HCEC 1CT (cell line): ENCODE results near the gene PTPRN2.
"Not testable (repeated sequence)": the region's sequence is repeated elsewhere in the genome, so short reads cannot be mapped to it uniquely, and the experiment has no call there.

Experiments
- DNase-seq: peaks from one replicate; pipeline ENCODE4 v3.0.0-alpha.2; 2017

The PTPRN2 gene

DNA sequence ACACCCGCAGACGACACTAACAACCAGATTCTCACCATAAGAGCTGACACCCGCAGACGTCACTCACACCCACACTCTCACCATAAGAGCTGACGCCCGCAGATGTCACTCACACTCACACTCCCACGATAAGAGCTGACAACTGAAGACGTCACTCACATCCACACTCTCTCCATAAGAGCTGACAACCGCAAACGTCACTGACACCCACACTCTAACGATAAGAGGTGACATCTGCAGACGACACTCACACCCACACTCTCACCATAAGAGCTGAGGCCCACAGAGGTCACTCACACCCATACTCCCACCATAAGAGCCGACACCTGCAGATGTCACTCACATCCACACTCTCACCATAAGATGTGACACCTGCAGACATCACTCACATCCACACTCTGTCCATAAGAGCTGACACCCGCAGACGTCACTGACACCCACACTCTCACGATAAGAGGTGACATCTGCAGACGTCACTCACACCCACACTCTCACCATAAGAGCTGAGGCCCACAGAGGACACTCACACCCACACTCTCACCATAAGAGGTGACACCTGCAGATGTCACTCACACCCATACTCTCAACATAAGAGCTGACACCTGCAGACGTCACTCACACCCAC, 255.7 kb downstream of the PTPRN2 start:
- DNase-seq, result not testable (repeated sequence)

DNA sequence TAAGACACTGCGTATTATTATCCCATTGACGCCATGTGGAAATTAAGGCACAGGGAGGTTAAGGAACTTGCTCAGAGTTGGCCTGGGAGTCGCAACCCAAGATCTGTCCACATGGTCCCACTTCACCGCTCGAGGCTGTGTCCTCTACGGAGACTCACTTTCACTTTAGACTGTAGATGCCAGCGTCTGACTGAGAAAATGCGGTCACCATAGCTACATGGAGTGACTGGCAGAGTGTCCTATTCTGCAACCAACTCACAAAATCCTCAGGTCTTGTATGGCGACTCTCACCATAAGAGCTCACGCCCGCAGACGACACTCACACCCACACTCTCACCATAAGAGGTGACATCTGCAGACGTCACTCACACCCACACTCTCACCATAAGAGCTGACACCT, 257.9 kb downstream of the PTPRN2 start:
- DNase-seq, result no peak

DNA sequence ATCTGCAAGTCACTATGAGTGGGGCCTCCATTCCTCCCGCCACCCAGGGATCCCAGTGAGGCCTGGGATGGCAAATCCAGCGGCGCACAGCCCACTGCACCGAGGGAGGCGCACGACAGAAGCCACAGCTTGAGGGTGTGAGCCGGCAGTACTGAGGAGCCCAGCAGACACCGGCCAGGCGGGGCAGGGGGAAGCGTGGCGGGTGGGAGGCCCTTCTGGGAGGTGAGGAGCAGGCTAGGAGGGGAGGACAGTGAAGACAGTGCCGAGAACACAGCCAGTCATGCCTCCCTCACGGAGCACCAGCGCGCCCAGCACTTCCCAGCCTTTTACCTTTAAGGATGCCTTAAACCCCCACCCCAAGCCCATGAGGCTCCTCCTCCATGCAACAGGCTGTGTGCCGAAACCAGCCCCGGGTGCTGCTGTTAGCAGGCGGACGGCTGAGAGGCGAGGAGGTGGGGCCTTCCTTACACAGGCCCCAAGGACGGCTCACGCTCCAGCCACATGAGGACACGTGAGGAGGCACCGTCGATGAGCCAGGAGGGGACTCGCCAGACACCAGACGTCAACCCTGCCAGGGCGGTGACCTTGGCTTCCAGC, 258.5 kb downstream of the PTPRN2 start:
- no peak for DNase-seq

DNA sequence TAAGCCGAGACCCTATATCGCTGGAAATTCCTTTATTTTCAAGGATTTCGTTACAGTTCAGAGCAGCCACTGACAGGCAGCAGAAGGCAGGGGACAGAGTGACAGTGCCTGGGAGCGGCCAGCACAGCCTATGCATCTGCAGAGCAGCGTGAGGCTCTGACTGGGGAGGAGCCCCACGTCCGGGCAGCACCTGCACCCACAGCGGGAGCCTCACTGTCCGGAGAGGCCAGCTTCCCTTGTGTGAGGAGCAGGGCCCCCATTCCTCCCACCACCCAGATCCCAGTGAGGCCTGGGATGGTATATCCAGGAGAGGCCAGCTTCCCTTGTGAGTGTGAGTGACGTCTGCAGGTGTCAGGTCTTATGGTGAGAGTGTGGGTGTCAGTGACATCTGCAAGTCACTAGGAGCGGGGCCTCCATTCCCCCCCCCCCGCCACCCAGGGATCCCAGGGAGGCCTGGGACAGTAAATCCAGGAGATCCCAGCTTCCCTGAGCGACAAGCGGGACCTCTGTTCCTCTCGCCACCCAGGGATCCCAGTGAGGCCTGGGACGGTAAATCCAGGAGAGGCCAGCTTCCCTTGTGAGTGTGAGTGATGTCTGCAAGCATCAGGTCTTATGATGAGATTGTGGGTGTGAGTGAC, 259.1 kb downstream of the PTPRN2 start:
- DNase-seq, result no peak

DNA sequence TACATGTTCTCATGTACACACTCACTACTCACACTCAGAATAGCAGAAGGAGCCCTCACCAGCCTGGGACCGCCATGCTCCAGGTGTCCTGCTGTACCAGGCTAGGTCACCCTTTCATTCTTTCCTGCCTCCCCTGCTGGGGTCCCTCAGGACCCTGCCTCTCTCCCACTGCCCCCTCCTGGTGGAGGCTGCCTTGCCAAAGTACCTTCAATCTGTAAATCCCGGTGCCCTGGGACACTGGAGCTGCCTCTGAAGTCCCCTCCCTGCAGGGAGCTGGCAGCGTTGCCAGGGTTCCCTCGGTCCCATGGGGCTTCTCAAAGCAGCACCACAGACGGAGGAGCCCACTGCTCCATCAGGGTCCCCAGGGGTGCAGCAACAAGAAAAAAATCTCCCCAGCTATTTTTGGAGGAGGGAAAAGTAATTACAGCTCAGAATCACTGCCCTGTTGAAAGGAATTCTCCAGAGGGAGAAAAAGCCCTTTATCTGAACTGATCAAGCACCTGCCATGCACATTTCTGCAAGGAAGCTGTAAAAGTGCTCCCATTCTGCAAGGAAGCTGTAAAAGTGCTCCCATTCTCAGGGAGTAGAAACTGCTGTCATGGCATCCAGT, 259.9 kb downstream of the PTPRN2 start:
- no peak for DNase-seq

DNA sequence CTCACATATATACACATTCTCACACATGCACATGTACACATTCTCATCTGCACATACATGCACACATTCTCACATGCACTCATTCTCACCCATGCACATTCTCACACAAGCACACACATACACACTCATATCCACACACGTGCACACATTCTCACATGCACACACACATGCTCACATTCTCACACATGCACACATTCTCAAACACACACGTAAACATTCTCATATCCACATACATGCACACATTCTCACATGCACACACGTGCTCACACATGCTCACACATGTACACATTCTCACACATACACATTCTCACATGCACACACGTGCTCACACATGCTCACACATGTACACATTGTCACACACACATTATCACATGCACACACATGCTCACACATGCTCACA, 260.6 kb downstream of the PTPRN2 start:
- no peak for DNase-seq

DNA sequence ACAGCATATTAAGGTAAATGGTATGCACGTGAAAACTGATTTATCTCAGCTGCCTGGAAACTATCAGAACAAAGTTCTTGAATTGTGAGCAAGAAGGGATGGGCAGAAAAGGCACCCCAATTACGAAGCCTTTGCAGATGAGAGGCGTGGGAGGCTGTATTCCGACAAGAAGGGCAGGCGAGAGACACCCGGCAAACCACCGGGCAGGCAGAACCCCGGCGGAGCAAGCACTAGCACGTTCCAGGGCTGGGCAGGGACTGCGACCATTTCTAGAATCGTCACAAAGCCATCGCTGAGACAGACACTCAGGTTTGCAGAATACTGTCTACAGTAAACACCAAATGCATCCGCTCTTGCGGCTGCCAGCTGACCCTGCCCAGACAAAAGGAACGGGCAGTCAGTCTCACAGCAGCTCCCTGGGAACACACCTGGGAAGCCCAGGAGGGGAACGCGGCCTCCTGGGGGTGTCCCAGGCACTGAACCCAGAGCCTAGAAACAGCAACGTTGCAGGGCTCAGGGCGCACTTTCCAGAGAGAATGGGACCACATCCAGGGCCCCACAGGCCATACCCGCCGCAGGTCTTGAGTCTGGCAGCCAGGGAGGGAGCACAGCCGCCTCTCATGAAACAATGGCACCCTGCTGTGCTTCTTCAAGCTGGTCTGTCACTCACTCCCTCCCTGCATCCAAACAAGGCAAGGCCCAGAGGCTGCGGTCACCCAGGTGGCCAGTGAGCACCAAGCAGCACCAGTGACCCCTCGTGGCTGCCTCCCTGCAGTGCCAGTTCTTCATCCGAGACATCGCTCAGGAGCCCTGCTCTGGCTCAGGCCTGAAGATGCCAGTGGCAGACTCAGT, 261.9 kb downstream of the PTPRN2 start:
- no peak for DNase-seq

DNA sequence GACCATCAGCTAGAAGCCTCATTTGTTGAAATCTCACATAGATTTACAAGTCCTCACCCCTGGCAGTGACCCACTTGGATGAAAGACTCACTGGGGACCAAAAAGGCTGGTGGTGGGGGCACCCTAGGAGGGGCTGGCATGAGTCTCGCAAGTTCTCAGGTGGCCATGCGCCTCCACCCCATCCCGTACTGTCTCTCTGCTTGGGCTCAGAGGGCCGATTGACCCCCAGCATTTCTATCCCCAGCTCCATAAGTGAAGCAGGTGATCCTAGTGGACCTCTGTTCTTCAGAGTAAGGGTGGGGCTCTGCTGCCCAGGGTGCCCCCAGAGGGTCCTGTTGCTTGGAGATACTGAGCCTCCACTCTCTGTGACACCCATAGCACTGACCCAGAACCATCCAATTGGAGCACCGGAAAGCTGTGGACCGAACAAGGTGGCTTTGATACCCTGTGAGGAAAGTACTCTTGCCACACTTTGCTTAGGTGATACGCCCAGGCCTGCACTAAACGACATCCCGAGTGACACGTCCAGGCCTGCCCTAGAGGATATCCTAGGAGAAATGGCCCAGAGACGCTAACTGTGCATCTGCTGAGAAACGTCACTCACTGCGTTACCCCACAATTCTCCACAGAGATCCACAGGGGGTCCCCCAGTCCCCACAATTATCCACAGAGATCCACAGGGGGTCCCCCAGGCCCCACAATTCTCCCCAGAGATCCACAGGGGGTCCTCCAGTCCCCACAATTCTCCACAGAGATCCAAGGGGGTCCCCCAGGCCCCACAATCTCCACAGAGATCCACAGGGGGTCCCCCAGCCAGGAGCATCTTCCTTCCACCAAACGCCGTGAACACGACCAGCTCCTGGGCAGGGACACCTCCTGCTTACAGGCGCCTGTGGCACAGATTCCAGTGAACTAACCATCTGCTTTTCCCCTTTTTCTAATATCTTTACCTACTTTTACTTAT, 262.9 kb downstream of the PTPRN2 start:
- no peak for DNase-seq

DNA sequence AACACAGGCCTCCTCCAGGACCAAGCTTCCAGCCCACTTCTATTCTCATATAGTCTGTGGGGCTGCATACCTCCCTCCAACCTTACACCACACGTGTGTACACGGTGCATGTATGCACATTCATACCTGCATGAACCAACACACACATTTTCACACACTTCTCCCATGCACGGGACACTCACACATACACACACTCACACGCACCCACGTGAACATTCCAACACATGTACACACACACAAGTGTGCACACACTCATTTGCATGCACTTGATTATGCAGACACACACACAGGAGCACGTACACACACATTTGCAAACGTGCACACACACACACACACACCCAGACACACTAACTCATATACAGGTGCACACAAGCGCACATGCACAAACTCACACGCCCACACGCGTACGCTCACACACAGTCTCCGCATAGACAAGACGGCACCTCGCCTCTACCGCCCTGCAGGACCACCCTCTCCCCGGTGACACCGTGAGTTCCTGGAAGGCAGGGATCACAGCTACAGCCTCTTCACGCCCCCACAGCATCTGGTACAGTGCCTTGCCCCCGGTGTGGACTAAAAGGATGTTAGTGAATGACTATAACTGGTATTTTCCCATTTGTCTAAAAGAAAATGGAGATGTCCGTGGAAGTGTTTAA, 263.8 kb downstream of the PTPRN2 start:
- no peak for DNase-seq

DNA sequence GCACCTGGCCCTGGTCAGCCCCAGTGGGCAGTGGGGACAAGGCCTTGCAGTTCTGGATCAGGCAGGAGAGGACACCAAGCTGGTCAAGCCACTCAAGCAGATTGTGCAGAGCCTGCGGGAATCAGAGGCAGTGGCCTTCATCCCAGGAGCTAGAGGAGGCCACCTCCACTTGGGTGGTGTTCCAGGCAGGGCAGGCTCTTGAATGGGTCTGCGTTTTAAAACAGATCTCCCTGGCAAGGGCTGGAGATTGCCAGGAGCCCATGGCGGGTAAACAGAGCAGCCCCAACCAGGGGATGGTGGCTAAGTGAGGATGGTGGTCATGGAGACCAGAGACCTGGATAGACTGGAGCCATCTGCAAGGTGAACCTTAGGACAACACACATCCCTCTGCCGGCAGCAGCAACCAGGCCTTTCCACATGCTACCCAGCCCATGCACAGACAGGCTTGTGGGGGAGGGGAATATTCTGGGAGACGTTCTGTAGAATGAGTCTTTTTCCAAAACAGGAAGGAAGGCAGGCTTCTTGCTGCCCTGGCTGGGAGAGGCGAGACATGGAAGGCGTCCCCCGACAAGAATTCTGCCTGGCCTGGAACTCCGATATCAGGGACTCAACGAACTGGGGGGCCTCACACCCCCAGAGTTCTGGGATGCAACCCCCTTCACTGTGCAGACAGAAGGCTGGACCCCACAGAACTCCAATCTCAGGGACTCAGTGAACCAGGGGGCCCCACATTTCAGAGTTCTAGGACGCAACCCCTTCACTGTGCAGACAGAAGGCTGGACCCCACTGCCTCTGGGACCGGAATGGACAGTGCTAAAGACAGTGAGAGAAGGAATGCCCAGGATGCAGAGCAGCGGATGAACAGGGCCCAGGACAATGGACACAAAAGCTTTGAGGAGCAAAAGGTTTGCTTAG, 264.8 kb downstream of the PTPRN2 start:
- DNase-seq, result no peak

DNA sequence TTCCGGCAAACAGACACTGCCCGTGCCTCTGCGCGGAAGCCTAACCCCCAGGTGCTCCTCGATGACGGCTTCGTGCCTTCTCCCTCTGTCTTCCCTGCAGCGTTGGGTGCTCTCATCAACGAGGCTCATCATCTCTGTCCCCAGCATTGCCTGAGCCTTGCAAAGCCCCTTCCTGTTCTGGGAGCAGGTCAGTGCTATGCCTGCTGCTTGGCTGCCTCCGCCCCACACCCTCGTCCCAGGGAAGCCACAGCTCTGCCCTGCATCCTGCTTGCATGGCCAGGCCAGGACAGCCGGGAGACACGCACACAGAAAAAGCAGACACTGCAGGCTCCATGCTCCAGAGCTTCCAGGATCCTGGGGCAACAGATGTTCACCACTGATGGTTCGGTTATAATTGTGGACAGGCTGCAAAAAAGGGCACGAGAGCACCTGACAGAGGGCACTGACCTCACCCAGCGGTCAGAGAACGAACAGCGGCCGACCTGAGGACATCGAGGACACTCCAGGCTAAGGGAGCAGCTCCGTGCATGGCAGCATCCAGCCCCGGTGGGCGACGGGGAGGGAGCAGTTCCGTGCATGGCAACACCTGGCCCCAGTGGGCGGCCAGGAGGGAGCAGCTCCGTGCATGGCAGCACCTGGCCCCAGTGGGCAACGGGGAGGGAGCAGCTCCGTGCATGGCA, 265.5 kb downstream of the PTPRN2 start:
- DNase-seq, result no peak

DNA sequence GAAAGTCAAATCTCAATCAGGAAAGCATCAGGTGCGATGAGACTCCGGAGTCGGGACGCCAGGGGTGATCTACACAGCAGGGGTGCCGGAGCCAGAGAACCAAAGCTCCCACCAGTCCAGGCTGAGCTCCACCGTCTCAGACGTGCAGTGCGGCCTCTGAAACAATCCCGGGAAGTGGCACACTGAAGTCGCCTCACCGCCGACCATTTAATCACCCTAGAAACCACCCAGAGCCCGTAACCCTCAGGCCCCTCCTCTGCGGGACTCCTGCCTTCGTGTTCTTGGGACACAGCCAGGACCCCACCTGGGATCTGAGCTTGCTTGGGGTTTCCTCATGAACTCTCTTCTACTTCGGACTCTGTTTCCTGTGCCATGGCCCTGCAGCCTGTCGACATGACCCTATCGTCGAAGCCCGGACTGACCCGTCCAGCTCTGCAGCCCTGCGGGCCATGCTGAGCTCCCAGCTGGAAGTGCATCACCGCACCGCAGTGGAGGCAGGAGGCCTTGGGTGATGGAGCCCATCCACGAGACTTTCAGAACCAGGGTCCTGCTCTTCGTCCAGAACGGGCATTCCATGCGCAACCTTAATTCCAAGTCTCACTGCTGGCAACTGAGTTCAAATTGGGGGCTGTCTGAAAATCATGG, 266.4 kb downstream of the PTPRN2 start:
- DNase-seq, result no peak

DNA sequence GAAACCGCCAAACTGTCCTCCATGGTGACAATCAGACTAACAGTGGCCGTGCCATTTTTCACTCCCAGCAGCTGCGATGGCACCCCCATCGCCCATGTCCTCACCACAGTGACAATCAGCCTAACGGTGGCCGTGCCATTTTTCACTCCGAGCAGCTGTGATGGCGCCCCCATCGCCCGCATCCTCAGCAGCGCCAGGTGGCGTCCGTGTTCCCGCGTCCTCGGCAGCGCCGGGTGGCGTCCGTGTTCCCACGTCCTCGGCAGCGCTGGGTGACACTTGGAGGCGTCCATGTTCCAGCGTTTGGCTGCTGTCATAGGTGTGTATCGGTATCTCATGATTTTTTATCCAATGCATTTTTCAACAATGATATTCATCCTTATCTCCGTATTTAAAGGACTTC, 267.3 kb downstream of the PTPRN2 start:
- DNase-seq, result no peak

DNA sequence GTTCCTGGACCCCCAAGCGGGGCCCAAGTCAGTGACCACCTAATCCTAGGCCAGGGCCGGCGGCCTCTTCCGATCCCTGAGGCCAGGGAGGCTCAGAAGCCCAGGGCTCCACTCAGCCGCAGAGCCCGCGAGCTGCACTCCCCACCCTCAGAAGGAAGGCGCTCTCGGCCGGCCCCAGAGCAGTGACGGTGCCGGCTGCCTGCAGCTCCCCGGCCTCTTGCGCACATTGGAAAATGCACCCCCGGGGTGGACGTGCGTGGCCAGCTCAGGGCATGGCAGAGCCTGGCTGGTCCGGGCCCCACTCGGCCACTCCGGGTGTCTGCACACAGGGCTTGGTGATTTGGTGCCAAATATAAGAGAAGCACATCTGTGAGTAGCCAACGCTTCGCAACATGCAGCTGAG, 269.1 kb downstream of the PTPRN2 start:
- DNase-seq, result no peak

DNA sequence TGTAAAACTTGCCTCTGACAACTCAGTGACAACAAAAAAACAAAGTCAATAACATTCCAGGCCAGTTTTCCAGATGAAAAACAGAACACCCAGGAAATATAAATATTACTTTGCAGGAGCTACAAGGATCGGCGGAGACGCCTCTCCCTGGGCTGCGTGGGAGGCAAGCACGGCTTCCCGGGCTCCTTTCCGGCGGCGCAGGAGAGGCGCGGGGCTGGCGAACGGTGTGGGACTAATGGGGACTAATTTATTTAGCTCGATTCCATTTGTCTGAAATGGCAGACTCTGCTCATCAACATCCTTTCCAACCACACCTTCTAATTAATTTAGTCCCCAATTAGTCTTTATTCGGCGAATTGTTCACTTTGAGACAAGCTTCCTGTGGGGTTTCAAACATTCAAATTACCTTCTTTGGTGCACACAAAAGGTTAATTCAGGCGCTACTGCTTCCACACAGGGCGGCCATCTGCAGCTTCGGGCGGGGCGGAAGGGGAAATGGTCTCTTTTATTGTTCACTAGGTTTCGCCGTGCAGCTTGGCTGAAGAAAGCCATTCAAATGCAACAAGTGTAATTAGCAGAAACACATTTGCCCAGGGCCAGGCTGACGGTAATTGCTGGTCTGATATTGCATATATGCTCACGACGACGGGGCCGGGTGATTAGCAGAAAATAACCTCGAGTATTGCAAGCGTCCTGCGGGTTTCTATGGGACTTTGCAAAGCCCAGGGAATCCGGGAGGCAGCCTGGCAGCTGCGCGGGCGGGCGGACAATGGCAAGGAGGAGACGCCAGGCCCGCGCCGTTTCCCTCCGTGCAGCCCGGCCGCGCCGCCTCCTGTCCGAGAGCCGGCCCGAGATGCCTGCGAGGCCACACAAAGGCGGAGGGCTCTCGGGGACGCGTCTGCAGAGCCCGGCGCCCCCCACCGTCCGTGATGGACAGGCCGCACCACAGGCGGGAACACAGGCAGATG, 270.1 kb downstream of the PTPRN2 start:
- no peak for DNase-seq

DNA sequence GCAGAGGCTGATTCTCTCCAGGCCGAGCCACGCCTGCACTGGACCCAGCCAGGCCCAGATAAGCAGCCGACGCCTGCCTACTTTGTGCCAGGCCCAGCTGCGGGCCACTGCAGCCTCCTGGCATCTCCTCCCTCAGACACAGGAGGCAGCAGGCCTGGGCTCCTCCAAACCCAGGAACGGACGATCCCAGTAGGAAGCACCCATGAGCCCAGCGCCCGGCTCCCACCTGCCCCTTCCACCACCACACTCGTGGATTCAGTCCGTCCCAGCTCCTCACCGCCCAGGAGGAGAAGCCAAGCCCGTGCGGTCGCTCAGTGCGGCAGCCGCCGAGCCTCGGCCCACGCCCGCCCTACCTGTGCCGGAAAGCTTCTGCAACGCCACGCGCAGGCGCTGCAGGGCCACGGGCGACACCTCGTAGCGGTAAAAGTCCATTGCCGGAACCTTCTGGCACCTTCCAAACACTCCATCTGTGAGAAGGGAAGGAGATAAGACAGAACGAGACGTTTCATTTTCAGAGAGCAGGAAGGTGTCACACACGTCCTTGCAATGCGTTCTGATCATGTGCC, 271.1 kb downstream of the PTPRN2 start:
- no peak for DNase-seq

DNA sequence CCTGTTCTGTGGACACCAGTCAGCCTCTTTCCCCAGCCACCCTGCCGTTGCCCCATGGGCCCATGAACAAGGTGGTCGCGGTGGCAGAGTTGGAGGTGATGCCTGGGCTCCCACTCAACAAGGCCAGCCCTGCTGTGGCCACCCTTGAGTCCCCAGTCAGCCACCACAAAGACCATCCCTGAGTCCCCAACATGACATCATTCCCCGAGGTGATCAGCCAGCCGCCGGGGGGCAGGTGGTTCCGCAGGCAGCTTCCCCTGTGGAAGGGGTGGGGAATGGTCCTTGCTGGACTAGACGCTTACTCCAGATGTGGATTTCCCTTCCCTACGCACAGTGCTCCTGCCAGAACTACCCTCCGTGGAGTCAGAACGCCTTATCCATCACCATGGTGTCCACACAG, 271.7 kb downstream of the PTPRN2 start:
- no peak for DNase-seq

DNA sequence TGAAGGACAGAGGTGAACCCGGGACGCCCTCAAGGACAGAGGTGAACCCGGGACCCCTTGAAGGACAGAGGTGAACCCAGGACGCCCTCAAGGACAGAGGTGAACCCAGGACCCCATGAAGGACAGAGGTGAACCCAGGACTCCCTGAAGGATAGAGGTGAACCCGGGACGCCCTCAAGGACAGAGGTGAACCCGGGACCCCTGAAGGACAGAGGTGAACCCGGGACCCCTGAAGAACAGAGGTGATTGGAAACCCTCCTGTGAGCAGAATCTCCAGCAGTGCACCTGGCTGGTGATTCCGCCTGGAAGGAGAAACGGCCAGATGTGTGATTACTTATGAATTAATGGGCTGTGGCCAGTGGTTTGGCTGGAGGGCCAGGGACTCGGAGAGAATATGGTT, 272.3 kb downstream of the PTPRN2 start:
- no peak for DNase-seq
